Measurements from ENCODE around the gene LPIN3. TPM values are rescaled to one million over a fixed set of nuclear protein-coding genes. Genes with fewer than 3 reads are reported as not detected.

Gene LPIN3
- total RNA-seq, 1 experiment from 2014 or later = 13.9 TPM

DNA sequence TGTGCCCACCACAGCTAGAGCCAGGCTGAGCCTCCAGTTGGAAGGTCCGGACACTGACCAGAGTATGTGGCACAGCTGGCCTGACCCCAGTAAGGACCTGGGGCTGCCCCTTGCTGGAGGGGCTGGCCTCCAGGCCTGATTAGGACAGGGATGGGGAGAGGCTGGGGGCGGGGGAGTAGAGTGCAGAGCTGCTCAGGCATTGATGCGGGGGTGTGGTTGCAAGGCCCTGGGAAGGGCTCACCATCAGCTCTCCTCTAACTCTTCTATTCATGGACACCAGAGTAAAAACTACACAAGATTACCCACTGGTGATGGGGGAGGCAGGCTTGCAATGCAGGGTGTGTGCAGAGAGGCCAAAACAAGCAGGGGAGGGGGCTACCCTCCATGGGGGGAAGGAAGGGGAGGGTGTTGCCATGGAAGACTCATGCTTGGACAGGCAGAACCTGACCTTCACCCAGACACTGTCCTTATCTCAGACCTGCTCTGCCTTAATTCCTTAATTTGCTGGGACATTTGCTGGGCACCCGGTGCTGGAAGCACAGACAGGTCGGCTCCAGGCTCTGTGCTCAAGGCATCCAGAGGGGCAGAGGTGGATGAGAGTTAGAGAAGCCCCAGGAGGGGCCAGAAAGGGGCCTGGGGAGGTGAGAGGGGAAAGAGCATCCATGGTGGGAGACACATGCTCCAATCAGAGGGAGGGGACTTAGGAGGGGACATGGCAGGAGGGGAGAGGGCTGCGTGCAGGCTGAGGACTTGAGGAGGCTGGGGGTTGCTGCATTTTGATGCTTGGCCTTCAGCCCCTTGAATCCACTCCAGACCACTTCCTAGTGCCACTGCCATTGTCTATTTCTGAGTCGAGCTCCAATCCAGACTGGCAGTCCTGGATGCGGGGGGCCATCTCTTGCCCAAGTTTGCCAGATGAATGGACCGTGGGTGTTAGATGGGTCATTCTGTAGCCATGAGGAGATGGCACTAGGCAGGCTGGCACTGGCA, 33.6 kb downstream of the LPIN3 start:
- in situ Hi-C loops (cut with HindIII; ENCODE audit: low pct_unique_long_range_greater_than_20kb, low sequenced_read_pairs) = no loop called here

DNA sequence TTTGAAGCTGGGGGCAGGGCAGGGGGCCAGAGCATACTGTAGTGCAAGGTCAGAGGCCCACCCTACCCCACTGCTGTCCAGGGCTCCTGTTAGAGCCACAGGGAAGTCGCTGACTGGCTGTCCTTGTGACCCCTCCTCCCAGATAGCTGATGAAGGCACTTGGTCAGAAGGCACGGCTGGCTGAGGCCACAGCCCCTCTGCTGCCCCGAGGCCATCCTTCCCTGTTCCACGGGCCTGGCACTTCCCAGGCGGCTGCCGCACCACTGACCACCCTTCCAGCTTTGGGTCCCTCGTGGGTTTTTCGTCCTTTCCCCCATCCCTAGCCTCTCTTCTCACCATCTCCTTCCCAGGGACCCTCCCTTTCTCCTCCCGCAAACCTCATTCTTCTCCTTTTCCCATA, 35.2 kb downstream of the LPIN3 start:
- DNase-seq (ENCODE audit: low read depth) = no peak
- in situ Hi-C loops (cut with HindIII; ENCODE audit: low pct_unique_long_range_greater_than_20kb, low sequenced_read_pairs) = no loop called here

More for the DNA sequence above, 33.6 kb downstream of the LPIN3 start:
- DNase-seq (ENCODE audit: low read depth) = no peak

- DNase-seq (ENCODE audit: low read depth) = no peak
- in situ Hi-C loops (cut with HindIII; ENCODE audit: low pct_unique_long_range_greater_than_20kb, low sequenced_read_pairs) = no loop called here
Observed at GRCh38 chr20:41376349-41376748, 35.7 kb downstream of the LPIN3 start.

DNA sequence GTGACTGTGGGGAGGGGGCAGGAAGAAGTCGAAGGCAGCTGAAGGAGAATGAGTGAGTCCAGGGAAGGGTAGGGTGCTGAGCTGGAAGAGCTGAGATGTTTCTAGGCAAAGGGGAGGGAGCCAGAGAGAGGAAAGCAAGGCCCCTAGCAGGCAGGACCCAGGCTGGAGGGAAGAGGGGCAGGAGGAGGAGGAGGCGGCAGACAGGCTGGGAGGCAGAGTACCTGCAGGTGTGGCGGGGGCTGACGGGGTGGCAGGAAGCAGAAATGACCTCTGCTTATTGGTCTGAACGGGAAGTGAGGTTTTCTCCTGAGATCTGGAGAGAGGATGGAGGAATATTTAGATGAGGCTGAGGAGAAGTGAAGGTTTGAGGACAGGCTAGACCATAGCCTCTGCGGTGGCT, 36.7 kb downstream of the LPIN3 start:
- in situ Hi-C loops (cut with HindIII; ENCODE audit: low pct_unique_long_range_greater_than_20kb, low sequenced_read_pairs) = no loop called here
- no peak for DNase-seq (ENCODE audit: low read depth)

GRCh38 chr20:41379551-41379950, 38.9 kb downstream of the LPIN3 start:
- DNase-seq (ENCODE audit: low read depth) = no peak
- in situ Hi-C loops (cut with HindIII; ENCODE audit: low pct_unique_long_range_greater_than_20kb, low sequenced_read_pairs) = no loop called here

DNA sequence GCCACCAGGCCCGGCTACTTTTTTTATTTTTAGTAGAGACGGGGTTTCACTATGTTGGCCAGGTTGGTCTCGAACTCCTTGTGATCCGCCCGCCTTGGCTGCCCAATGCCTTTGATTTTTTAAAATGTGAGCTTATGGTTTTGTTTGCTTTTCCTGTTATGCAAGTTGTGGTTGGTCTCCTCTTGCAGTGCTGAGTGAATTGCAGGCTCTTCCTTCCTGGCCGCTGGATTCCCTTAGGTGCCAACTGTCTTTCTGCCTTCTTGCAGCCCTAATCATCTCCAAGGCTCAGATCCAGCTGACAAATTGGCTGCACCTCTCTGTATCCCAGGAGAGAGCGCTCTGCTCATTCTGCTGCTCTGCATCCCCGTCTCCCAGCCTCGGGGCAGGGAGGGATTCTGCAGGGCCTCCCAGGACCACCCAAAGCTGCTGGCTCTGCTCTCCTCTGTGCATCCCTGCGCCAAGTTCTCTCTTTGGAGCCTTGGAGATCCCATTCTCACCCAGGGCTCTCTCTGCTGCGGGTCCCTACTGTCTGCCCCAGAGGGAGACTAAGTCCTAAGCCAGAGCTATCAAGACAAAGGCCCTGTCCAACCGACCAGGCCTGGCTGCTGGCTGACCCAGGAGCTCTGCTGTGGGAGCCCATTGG, 40.1 kb downstream of the LPIN3 start:
- in situ Hi-C loops (cut with HindIII; ENCODE audit: low pct_unique_long_range_greater_than_20kb, low sequenced_read_pairs) = no loop called here
- no peak for DNase-seq (ENCODE audit: low read depth)

DNA sequence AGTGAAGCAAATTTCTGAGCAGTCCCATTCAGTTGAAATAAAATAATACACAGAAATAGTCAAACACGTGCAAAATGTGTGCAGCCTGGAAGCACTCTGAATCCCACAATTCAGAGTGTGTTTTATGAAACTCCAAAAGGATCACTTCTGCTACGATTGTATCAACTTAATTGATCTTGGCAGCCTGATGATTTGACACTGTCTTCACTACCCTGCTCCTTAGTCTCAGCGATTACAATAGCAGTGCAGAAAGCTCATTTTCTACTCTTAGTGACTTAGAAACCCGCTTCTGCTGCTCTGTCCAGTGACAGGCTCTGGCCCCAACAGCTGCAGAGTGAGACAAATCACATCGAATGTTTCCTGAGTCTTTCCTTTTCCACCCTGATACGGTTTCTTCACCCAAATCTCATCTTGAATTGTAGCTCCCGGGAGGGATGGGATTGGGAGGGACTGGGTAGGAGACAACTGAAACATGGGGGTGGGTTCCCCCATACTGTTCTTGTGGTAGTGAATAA, 42.2 kb downstream of the LPIN3 start:
- in situ Hi-C loops (cut with HindIII; ENCODE audit: low pct_unique_long_range_greater_than_20kb, low sequenced_read_pairs) = no loop called here
- no peak for DNase-seq (ENCODE audit: low read depth)

GRCh38 chr20:41386502-41387427, 46.1 kb downstream of the LPIN3 start:
- in situ Hi-C loops (cut with HindIII; ENCODE audit: low pct_unique_long_range_greater_than_20kb, low sequenced_read_pairs) = no loop called here
- DNase-seq (ENCODE audit: low read depth) = no peak

GRCh38 chr20:41387444-41387851, 46.8 kb downstream of the LPIN3 start:
- in situ Hi-C loops (cut with HindIII; ENCODE audit: low pct_unique_long_range_greater_than_20kb, low sequenced_read_pairs) = no loop called here
- no peak for DNase-seq (ENCODE audit: low read depth)

GRCh38 chr20:41390889-41391288, 50.3 kb downstream of the LPIN3 start:
- no peak for DNase-seq (ENCODE audit: low read depth)
- in situ Hi-C loops (cut with HindIII; ENCODE audit: low pct_unique_long_range_greater_than_20kb, low sequenced_read_pairs) = no loop called here

DNA sequence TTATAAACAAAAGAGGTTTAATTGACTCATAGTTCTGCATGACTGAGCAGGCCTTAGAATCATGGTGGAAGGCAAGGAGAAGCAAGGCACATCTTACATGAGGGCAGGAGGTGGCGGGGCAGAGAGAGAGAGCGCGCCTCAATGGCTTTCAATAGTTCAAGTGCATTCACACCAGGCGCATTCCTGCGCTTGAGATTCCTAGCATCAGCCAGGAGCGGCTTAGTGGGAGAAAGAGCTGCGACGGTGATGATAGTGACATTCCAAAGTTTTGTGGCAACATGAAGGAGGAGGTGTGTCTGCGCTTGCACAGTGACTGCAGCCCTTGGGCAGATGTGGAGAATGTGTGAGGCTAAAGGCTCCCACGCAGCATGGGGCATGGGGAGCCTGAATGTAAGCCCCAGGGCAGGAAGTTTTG, 51.0 kb downstream of the LPIN3 start:
- DNase-seq (ENCODE audit: low read depth) = peak; percentile 8
- in situ Hi-C loops (cut with HindIII; ENCODE audit: low pct_unique_long_range_greater_than_20kb, low sequenced_read_pairs) = no loop called here

DNA sequence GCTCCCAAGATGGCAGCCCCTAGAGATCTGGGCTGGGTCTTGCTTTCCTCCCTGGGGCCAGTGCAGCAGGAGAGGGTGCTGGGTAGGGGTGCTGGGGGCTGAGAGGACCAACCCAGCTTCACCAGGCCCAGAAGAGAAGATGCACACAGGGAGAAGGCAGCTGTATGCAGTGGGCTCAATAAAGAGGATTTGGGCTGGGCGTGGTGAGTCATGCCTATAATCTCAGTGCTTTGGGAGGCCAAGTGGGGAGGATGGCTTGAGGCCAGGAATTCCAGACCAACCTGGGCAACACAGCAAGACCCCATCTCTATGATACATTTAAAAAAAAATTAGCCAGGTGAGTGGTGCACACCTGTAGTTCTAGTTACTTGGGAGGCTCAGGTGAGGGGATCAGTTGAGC, 51.7 kb downstream of the LPIN3 start:
- in situ Hi-C loops (cut with HindIII; ENCODE audit: low pct_unique_long_range_greater_than_20kb, low sequenced_read_pairs) = no loop called here
- DNase-seq (ENCODE audit: low read depth) = no peak

- in situ Hi-C loops (cut with HindIII; ENCODE audit: low pct_unique_long_range_greater_than_20kb, low sequenced_read_pairs) = no loop called here
- DNase-seq (ENCODE audit: low read depth) = no peak
Observed at GRCh38 chr20:41392871-41393704, 52.5 kb downstream of the LPIN3 start.

DNA sequence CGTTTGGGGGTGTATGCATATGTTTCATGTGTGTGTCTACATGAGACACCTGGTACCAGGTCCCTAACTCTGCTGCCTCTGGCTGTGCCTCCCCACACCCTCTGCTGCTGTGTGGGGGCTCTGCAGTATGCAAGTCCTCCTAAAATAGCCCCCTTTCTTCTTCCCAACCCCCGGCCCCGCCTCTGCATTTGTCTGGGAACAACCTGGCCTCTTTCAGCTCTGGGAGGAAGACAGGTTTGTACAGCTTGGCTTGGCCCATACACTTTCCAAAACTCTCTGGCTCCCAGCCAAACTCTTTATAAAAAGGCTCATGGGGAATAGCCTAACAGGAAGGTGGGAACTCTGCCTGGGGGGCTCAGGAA, 53.1 kb downstream of the LPIN3 start:
- DNase-seq (ENCODE audit: low read depth) = no peak
- in situ Hi-C loops (cut with HindIII; ENCODE audit: low pct_unique_long_range_greater_than_20kb, low sequenced_read_pairs) = no loop called here

- in situ Hi-C loops (cut with HindIII; ENCODE audit: low pct_unique_long_range_greater_than_20kb, low sequenced_read_pairs) = no loop called here
- DNase-seq (ENCODE audit: low read depth) = no peak
Observed at GRCh38 chr20:41394081-41394480, 53.5 kb downstream of the LPIN3 start.

GRCh38 chr20:41394931-41395666, 54.5 kb downstream of the LPIN3 start:
- no peak for DNase-seq (ENCODE audit: low read depth)
- in situ Hi-C loops (cut with HindIII; ENCODE audit: low pct_unique_long_range_greater_than_20kb, low sequenced_read_pairs) = no loop called here

All from Caki2 (cell line).